GM10266 (cell line): ENCODE measurements around the gene ZKSCAN3.
A peak's percentile ranks its signal among the peaks of the same experiment; 100 is the strongest.

ENCODE experiments used
- DNase-seq: peaks from one replicate; pipeline ENCODE4 v3.0.0; 2012; ENCODE audit errors: extremely low spot score
- TF ChIP-seq, protein P1 (sequence below): IDR thresholded peaks from 2 replicates; pipeline ENCODE4 v1.5.1; 2012; ENCODE audit warnings: mild to moderate bottlenecking, low read depth; ENCODE audit not compliant: control insufficient read depth, insufficient read depth; ENCODE audit errors: missing control alignments

Gene ZKSCAN3

DNA sequence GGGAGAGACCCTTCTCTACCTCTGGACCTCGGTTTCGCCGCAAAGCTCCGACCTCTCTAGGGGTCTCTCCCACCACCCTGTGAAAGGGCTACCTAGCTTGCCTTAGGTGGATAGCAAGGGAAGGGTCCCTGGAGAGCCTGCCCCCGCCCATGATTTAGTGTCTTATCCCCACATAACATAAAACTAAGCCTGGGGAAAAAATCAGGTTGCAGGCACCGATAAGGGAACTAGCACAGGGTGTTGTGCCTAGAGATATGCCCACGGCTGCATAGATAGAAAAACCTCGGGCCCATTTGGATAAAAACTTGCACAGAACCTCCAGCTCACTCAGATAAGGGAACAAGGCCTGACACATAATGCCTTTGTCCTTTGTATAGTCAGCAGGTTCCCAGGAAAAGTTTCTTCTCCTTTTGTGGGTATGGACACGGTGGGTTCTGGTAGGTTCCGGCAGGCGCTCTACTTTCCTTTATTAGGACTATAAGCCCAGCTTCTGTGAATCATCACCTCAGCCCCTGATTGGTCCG is 14.6 kb upstream of the ZKSCAN3 start:
- DNase-seq = no peak
- TF ChIP-seq, protein P1, sequence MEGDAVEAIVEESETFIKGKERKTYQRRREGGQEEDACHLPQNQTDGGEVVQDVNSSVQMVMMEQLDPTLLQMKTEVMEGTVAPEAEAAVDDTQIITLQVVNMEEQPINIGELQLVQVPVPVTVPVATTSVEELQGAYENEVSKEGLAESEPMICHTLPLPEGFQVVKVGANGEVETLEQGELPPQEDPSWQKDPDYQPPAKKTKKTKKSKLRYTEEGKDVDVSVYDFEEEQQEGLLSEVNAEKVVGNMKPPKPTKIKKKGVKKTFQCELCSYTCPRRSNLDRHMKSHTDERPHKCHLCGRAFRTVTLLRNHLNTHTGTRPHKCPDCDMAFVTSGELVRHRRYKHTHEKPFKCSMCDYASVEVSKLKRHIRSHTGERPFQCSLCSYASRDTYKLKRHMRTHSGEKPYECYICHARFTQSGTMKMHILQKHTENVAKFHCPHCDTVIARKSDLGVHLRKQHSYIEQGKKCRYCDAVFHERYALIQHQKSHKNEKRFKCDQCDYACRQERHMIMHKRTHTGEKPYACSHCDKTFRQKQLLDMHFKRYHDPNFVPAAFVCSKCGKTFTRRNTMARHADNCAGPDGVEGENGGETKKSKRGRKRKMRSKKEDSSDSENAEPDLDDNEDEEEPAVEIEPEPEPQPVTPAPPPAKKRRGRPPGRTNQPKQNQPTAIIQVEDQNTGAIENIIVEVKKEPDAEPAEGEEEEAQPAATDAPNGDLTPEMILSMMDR = no peak

DNA sequence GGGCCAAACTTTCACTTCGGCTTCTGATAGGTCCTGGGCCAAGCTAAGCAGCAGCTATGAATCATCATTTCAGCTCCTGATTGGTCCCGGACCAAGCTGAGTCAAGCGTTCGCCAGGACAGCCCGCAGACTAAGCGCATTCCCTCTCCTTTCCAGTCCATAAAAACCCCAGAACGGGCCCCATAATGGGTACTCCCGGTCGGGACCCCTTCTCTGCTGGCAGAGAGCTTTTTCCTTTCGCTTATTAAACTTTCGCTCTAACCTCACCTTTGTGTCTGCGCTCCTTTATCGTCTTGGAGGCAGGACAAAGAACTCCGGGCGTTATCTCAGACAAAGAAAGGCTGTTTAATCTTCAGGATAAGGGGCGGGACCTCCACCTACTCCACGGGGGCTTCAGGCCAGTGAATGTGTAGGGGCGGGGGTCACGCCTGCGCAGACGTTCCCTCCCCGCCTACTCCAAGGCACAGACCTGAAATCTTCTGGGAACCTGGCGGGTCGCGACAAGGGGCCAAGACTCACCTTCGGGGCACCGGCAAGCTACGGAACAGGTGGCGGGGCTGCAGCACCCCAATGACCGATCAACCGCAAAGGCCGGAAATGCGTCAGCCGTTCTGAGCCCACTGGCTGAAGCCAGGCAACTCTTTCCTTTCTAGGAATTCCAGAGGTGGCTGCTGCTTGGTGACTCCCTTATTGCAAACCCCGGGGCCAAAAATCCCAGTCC is 14.0 kb upstream of the ZKSCAN3 start, which contains the start of gene ZSCAN31:
Gene ZSCAN31, minus strand, starts transcription at position 585 of the 720 bp plus-strand sequence. CDS start 6,465 bp downstream, outside the sequence.
- TF ChIP-seq, protein P1 = no peak
- peak; percentile 69 for DNase-seq

DNA sequence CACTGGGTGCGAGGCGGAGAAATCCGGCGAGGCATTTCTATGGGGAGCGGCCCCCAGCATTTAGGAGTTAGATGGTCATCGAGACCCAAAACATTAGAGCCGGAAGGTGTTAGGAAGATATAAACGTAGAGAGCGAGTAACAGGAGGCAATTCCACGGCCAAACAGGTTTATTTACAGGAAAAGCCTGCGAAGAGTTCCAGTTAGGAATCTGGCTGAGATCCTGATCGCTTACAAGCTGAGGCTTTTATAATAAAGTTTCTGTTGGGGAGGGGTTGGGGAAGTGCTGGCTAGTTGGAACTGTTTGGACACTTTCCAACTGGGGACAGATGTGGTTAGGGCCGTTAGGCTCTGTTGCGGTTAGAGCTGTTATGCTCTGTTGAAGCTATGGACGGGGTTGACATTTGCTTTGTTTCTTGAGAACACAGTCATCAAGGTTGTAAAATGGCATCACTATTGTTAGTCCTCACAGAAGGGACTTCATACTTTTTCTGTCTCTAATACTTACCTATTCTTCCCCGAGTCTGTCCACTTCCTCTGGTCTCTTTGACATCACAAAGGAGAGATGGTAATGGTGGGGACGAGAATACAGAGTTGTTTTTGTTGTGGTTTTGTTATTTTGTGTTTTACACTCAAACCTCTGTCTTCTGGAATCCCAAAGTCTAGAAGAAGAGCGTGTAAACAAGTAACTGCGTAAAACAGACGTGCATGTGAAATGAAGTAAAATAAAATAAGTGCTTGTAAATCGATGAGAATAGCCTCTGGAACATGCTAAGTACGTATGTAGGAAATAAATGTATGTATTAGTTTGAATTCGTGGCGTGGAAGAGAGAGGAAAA is 13.2 kb upstream of the ZKSCAN3 start:
- peak; percentile 22 for DNase-seq

DNA sequence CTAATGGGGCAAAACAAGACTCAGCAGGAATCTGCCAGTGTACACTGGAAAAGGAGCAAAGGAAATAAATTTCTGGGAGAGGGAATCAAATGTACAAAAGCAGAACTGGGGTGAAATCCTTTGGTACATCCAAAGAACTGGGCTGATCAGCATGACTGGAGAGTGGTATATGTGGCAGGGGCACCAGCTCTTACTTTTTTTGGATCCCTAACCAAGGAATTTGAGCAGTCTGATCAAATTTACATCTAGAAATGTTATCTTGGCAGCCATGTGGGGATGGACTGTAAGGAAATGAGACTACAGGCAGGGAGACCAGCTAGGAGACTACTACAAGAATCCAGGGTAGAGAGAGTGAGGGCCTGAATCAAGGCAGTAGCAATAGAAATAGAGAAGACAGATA is 12.6 kb upstream of the ZKSCAN3 start:
- DNase-seq = no peak
- TF ChIP-seq, protein P1 = no peak

More for the DNA sequence above, 13.2 kb upstream of the ZKSCAN3 start:
- TF ChIP-seq, protein P1 = no peak

DNA sequence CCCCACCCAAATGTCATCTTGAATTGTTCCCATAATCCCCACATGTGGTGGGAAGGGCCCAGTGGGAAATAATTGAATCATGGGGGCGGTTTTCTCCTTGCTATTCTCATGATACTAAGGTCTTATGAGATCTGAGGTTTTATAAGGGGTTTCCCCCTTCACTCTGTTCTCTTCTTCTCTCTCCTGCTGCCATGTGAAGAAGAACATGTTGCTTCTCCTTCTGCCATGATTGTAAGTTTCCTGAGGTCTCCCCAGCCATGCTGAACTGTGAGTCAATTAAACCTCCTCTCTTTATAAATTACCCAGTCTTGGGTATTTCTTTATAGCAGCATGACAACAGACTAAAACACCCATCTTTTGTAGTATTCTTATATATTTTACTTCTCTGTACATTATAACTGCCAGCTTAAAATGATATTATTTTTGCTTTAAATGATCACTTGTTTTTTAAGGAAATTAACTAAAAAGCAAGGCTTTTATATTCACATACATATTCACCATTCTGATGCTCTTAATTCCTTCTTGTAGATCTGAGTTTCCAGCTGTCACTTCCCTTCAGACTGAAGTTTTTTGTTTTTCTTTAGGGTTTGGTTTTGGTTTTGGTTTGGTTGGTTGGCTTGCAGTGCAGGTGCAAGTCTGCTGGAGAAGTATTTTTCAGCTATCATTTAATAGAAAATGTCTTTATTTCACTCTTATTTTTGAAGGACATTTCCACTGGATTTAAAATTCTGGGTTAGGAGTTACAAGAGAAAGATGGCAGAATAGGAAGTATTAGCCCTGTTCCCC is 9.2 kb upstream of the ZKSCAN3 start:
- TF ChIP-seq, protein P1 = no peak

DNA sequence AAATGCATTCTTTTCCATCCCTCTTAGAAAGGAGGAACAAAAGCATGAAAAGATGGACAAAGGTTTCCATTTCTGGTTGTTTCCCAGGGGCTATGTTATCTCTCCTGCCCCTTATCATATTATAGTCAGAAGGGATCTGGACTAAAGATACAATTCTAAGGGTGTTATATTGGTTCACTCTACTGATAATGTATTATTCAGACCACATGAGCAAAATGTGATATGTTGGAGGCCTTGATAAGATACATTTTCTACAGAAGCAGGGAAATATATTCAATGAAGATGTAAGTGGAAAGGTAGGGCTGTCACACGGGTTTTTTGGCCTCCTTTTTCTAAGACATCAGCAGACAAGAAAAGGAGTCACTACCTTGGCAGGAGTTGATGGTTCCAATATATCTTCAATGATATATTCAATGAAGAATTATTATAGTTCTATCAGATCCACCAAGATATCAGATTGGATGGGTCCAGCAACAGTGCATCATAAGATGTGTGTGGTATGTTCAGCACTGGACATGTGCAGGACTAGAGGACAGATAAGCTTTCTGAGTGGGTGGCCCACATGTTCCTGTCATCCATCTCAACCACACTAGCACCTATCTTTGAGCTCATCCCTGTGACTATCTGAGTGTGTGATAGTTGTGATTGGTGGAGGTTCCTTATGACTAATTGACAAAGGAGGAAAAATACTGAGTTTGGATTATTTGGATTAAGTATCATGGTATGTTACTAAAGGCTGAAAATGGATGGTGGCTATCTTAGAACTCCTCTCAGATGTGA is 5.7 kb upstream of the ZKSCAN3 start:
- TF ChIP-seq, protein P1 = no peak
- no peak for DNase-seq

More for the DNA sequence above, 9.2 kb upstream of the ZKSCAN3 start:
- no peak for DNase-seq
